SHP77 (cell line): ENCODE measurements around the gene LUZP2.
"Not testable (repeated sequence)": the region's sequence is repeated elsewhere in the genome, so short reads cannot be mapped to it uniquely, and the experiment has no call there.

Experiments
- DNase-seq, 2 experiments: peaks; one replicate each; lab custom pipeline; 2025; lab: John Stamatoyannopoulos, UW

Gene LUZP2

DNA sequence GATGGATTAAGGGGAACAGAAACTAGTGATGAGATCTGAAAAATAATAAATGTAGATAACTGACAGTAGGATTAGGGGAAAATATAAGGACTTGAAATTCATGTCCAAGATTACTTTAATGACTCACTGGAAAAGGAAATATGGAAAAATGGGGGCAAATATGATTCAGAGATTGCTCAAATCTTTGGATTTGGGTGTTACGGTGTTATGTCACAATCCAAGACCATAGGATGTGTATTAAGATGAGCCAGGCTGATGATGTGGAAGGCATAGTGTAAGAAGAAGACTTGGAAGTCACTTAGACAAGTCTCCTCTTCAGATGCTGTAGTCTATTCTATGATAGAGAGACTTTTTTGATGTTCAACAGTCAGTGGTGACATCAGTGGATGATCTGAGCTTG, 323.7 kb downstream of the LUZP2 start:
- DNase-seq: no peak

DNA sequence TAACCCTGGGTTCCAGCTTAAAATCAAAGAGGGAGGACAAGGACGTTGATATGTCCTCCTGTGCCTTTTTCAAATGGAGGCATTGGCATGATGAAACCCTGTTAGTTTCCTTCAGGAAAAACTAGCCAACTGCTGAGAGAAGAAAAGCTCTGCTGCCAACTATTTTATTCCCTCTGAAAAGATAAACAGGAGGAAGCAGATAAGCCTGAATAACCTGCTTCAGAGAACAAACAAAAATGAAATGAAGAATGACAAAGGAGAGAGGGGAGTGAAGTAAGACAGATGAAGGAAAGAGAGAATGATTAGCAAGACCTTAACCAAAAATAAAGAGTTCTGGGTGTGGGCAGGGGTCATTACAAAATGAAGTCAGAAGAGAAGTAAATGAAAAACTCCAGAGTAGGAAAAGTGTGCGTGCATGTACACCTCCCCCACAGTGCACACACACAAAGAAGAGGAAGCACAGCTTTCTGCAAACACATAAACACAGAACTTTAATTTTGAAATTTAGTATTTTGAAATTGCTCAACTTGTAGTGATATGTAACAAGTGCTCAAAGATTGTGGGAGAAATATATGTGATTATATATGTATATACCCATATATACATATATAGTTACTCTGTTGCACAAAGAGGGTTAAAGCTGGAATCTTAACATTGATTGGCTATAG, 332.2 kb downstream of the LUZP2 start:
- no peak for DNase-seq

DNA sequence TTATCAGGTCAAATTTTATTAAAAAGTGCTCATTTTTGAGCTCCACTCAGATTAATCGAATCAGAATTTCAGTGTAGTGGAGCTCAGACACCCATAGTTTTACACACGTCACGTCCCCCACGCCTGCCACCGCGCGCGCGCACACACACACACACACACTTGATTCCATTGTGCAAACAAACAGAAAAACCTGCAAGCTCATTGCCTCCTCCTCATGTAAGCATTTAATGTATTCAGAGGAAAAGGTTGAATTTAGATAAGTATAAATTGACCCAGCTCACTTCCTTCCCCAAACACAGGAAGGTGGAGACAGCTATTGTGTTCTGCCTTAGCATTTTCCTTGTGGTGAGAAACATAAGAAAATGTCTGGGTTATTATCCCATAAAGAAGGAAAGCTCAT, 336.7 kb downstream of the LUZP2 start:
- no peak for DNase-seq

DNA sequence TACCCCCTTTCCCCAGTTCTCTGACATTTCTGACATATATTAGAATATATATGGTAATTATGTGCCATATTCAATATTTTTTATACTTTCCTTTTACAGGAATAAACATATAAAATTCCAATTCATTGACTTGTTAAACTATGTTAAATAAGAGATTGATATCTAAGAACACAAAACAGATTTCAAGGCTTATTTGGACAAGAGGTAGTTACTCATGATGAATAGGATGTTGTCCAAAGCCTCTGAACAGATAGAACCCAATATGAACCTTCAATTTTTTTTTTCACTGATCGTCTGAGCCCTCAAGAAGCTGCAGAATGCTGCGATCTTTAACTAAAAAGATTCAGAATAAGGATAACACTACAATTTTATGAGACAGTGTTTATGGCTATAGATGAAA, 340.3 kb downstream of the LUZP2 start:
- DNase-seq: no peak

DNA sequence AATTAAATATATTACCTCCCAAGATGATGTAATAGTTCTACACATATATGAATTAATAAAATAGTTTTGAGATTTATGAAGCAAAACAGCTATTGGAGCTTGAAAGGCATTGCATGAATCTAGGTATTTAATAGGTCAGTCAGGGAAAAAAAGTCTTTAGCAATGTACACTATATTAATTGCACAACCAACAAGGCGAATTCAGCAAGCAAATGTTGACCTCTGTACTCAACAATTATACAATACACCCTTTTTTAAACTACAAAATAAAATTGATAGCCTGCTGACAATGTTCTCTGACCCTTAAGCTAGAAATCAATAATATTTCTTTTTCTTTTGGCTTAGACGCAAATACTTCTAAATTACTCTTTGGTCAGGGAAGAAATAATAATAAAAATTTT, 345.5 kb downstream of the LUZP2 start:
- no peak for DNase-seq

DNA sequence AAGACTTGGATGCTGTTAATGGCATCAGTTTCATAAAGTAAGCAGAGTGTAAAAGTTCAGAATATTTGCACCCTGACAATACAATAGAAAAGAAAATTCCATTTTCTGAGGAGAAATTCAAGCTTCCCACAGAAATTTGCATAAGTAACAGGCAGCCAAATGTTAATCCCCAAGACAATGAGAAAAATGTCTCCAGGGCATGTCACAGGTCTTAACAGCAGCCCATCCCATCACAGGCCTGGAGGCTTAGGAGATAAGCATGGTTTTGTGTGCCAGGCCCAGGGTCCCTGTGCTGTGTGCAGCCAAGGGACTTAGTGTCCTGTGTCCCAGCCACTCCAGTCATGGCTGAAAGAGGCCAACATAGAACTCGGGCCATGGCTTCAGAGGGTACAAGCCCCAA, 347.6 kb downstream of the LUZP2 start:
- no peak for DNase-seq

DNA sequence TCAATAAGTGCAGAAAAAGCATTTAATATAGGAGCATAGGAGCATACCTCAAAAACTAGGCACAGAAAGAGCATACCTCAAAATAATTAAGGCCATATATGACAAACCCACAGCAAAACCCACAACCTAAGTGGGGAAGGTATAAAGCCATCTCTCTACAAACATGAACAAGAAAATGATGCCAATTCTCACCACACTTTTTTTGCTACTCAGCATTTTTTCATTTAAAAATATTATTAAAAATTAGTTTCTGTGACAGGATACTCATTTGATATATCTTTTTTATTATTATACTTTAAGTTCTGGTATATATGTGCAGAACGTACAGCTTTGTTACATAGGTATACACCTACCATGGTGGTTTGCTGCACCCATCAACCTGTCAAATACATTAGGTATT, 352.0 kb downstream of the LUZP2 start:
- DNase-seq: no peak

DNA sequence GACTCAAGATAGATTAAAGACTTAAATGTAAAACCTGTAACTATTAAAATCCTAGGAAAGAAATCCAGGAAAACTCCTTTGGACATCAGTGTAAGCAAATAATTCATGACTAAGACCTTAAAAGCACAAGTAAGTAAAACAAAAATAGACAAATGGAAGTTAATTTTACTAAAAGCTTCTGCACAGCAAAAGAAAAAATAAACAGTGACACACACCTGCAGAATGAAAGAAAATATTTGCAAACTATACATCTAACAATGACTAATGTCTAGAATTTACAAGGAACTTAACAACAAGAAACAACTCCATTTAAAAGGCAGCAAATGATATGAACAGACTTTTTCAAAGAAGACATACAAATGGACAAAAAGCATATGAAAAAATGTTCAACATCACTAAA, 359.1 kb downstream of the LUZP2 start:
- no peak for DNase-seq

DNA sequence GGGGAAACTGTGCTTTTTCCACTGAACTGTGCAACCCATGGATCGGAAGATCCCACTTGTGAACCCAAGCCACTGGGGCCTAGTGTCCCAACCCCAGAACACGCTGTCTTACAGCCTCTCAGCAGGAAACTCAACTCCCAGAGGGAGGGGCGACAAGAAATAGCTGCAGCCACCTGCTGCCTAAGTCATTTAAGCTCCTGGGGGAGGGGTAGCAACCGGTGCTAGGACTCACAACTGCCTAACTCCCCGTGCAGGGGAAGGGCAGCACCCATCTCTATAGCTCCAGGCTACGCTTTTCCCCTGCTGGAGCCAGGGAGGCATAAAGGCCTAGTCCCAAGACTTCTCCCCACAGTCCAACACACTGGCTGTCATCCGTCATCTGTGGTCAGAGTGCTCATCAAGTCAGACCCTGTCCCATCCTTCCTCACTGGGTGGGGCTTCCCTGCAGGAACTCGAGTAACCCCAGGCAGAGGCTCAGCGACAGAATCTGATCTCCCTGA, 363.0 kb downstream of the LUZP2 start:
- DNase-seq: no peak

DNA sequence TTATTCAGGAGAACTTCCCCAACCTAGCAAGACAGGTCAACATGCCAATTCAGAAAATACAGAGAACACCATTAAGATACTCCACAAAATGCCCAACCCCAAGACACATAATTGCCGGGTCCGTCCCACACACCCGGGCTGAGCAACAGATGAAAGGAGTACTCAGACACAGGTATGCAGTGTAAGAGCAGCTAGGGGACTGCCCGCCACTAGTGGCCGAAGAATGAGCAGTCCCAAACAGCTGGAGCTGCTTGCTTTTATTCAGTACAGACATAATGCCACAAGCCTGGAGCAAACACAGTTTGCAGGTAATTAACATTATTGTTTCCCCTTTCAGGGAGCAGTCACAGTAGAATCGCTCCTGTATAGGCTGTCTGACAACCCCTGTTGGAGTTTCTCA, 364.6 kb downstream of the LUZP2 start:
- no peak for DNase-seq

DNA sequence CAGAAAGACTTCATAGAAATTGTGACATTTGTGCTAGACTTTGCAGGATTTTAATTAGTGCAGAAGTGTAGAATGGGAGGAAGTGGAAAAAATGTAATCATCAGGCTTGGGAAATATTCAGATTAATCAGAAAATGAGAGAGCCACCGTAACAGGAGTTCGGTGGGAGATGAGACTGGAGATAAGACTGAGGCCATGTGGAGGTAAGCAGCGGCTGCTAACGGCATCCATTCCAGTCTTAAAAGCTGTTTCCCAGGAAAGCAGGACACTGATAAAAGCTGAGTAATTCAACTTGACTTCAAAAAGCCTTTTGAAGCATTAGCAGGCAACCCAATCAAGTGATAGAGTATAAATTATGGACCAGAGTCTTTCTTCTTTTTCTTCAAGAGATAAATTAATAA, 369.9 kb downstream of the LUZP2 start:
- DNase-seq: no peak

DNA sequence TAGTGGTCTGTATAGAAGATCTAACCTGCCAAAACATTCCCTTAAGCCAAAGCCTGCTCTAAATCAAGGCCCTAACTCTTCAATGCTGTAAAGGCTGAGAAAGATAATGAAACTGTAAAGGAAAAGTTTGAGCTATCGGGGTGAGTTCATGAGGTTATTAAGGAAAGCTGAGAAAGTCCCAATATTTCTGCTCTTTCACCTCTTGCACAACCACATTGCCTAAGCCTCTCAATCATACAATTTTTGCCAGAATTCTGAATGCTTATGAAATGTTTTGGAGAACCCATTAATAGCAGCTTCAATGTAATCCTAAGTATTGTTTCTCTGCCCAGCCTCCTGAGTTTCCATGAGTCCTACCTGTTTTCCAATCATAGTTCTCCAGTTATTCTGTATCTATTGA, 373.2 kb downstream of the LUZP2 start:
- no peak for DNase-seq

DNA sequence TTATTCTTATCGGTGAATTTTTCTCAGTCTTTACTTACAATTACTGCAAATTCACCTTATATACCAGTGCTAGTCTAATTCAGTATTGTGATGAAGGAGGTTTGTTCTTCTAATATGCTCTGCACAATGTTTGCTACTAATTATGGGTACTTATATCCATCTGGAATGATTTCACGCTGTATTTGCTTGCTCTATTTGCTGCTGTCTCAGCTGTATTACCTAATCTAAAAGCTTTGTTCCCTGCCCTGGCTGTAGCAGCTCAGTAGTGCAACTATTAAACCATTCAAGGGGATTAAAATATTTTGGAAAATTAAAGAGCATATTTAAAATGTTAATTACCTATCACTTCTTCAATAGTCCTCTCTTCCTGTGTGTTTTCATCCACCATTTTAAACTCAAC, 375.3 kb downstream of the LUZP2 start:
- DNase-seq: no peak

DNA sequence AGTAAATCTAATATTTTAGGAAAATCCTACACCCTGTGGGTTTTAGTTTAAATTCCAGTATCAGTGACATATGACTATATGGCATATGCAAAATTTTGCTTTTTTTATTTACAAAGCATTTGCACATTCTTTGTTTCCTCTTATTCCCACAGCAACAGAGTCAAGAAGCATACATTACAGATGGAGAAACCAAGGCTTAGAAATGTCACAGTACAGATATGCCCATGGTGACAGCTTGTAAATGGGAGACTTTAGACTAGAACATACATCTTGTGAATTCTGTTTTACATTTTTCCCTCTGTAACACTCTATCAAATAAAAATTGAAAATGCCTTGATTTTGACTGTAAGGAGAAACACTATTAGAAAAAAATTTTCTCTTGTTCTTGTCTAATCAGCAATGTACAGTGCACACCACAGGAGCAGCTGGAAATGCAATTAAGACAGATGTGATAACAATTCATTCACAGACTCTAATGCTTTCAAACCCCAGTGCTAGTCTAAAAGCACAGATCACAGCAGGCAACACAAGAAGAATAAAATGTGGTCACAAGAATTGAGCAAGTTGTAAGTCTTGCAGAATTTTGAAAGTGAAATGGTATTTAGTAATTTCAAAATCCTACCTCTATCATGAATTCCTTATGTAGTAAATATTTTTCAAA, 375.9 kb downstream of the LUZP2 start:
- DNase-seq: no peak

DNA sequence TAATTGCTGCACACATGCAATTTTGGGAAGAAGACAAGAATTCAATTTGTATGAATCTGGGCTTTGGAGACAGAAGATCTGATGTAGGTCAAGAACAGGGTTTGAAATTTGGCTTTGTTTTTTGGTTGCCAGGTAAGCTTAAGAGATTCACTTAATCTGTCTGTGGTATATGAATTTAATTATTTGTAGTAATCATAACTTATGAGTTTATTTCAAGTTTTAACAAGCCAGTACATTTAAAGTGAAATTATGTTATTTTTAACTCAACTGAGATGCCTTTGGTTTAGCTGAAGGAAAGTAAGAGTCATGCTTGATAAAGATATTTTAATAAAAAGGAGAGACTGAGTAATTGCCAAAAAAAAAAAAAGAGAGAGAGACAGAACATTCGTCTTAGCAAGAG, 384.1 kb downstream of the LUZP2 start:
- DNase-seq: no peak

DNA sequence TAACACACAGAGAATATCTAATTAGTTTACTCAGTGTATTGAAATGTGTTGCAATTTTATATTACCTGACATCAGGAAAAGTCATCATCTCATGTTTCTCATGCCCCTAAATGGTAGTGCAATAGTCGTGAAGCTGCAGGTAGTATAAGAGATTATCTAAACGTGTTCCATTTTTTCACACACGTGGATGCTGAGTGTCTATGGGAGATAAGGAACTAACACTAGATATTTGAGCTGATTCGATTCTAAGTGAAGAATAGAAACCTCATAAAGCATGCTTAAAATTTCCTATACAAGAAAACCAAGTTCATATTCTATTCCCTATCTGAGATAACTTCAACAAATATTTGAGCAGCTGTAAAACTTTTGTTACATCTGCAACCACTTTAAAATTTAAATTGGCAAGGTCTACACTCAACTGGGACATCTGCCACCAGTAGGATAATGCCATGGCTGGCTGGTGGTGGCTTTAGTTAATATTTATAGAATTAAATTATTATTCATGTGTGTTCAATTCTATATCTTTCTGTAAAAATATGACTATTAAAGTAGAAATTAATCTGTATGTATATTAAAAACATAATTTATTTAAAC, 388.8 kb downstream of the LUZP2 start:
- DNase-seq: no peak

DNA sequence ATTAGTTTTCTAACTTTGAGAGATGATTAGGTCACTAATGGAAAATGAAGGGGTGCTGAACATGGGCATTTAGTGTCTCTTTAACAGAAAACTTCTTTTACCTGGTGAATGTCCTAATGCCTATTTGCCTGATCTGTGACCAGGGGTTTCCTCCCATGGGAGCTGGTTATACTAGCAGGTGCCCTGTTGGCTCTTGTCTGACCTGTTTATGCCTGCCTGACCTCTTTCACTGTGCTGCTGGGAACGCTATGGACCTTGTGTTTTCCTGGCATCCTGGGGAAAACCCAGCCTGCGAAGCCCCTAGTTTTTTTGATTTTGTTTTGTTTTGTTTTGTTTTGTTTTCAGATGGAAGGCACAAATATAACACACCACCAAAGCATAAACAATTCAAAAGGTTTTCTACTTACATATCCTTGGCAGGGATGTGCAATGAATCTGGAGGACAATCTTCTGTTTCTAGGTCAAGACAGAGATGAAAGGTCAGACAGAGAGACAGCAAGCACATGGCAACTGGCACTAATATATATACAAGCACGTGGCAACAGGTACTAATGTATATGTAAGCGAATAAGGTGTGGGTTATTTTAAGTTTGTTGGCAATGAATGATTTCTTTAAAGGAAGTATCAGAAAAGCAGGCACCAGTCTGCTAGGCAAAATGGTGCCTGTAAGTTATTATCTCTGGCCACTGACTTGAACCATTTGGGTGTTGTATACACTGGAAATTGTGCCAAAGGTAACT, 390.2 kb downstream of the LUZP2 start:
- DNase-seq: no peak

DNA sequence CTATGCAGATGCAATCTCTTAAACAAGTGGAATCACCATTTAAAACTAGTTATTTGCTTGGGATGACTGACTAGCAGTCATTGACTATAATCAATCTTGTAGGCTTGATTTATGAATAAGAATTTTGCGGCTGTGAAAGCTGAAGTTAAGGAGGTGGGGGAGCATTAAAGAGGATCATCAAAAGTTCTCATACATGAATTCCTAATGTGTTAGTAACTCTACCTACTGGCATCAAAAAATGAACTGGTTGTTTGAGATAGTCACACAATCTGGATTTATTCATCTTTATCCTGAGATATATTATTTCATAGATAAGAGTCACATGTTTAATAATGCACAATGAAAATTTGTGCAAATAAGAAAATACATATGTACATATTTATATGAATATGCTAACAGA, 393.6 kb downstream of the LUZP2 start:
- no peak for DNase-seq

DNA sequence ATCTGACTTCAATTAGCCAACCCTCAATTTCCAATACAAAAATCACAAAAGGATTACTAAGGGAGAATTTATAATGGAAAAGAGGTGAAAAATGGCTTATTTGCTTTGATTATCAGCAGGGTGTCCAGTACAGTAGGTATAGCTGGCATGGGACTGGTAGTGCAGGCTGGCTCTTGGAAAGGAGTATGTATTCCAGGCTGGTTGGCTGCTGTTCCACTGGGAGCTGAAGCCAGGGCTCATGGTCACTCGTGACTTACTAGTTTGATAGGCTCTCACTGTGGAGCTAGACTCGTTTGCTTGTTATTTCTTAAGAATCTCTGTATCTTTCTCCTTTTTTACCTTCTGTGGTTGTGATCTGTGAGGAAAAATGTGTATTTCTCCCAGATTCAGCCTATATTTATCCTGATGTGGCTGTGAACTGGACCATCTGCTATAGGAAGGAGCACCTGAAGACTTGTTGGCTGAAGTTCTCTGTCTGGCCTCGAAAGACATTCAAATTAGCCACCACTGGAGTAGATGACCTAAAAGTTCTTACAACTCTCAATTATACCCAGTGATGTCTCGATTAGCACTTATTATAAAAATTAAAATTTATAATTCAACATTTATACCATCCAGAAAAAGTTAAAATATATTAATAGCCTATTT, 395.1 kb downstream of the LUZP2 start:
- DNase-seq: not testable (repeated sequence)

DNA sequence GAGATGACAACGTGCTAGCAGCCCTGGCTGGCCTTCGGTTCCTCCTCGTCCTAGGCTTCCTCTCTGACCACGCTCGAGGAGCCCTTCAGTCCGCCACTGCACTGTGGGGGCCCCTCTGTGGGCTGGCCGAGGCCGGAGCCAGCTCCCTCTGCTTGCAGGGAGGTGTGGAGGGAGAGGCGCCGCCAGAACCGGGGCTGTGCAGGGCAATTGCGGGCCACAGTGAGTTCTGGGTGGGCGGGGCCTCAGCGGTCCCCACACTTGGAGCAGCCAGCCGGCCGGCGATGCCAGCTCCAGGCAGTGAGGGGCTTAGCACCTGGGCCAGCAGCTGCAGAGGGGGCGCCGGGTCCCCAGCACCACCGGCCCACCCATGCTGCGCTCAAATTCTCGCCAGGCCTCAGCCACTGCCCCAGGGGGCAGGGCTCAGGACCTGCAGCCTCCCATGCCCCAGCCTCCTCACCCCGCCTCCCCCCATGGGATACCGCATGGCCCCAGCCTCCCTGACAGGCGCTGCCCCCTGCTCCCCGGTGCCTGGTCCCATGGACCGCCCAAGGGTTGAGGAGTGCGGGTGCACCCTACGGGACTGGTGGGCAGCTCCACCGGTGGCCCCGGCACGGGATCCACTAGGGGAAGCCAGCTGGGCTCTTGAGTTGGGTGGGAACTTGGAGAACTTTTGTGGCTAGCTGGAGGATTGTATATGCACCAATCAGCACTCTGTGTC, 399.4 kb downstream of the LUZP2 start:
- DNase-seq: no peak

DNA sequence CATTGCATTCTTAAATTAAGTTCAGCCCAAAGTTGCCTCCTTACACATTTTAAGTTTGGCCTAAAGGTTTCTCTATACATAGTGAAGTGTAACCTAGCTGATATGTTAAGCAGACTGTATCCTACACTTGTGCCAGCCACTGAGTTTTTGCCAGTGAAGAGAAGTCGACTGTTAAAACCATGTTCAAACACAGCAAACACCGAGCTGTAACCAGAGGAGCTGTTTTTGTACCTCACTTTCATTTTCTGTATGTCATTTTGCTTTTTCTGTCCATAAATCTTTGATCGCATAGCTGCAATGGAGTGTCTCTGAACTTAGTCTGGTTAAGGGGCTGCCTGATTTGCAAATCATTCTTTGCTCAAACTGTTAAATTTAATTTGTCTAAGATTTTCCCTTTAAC, 403.7 kb downstream of the LUZP2 start:
- no peak for DNase-seq
